ENCODE measurements around the gene CTAG1A.

GRCh38 chrX:154541896-154542722, 42.8 kb upstream of the CTAG1A start:
- TF ChIP-seq POLR2AphosphoS5 (IDR thresholded peaks at IDR 0.05; ENCODE audit: low read depth) (no peak), GABPA (IDR thresholded peaks at IDR 0.05; ENCODE audit: low read depth) (no peak), REST (IDR thresholded peaks at IDR 0.05; ENCODE audit: insufficient replicate concordance, low read depth) (no peak)
- TF ChIP-seq, protein P1, sequence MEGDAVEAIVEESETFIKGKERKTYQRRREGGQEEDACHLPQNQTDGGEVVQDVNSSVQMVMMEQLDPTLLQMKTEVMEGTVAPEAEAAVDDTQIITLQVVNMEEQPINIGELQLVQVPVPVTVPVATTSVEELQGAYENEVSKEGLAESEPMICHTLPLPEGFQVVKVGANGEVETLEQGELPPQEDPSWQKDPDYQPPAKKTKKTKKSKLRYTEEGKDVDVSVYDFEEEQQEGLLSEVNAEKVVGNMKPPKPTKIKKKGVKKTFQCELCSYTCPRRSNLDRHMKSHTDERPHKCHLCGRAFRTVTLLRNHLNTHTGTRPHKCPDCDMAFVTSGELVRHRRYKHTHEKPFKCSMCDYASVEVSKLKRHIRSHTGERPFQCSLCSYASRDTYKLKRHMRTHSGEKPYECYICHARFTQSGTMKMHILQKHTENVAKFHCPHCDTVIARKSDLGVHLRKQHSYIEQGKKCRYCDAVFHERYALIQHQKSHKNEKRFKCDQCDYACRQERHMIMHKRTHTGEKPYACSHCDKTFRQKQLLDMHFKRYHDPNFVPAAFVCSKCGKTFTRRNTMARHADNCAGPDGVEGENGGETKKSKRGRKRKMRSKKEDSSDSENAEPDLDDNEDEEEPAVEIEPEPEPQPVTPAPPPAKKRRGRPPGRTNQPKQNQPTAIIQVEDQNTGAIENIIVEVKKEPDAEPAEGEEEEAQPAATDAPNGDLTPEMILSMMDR (IDR thresholded peaks at IDR 0.05; ENCODE audit: insufficient read depth, low read length) = no peak

Measured in HL-60 (cell line).